NCI-H510A (cell line): ENCODE data around the gene KCNJ16.

Experiments
- DNase-seq: peaks from one replicate; lab custom pipeline; 2025; lab: John Stamatoyannopoulos, UW

Gene KCNJ16

DNA sequence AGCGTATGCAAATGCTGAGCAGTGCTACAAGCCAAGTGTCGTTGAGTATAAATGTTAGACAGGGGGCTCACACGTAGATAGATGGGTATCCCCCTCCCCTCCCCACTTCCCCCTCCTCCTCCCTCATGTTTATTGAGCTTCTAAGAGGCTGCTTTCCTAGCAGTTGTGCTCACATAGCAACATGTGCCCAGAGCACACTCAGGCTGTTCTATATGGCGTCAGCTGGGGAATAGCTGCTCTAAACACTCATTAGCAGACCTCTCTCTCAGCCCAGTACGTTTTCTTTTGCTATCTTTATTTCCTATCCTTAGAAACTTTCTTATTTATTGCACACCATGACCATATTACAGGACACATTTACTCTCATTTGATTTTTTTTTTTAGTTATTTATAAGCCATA lies 96.1 kb downstream of the KCNJ16 start:
- peak; percentile 38 for DNase-seq

- DNase-seq, result no peak
Measured at GRCh38 chr17:70172449-70172848, 97.4 kb downstream of the KCNJ16 start.

DNA sequence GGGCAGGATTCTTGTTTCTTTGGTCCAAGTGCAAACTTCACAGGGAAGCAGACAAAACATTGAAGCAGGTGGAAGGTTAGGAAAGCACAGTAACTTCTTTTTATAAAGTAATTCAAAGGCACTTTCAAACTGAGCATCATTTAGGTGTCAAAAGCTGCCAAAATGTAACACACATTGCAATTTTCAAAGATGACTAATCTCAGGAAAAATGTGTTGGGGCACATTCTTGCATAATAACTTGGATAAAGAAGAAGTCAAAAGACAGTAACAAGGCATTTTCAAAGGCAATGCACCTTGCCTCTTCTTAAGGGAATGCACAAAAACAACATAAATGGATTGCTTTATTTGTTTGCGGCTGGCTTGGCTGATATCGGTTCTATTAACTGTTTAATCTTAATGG lies 97.9 kb downstream of the KCNJ16 start:
- no peak for DNase-seq

- no peak for DNase-seq
Measured at GRCh38 chr17:70173681-70174080, 98.7 kb downstream of the KCNJ16 start.

- peak; percentile 8 for DNase-seq
Measured at GRCh38 chr17:70181376-70181775, 106.4 kb downstream of the KCNJ16 start.

DNA sequence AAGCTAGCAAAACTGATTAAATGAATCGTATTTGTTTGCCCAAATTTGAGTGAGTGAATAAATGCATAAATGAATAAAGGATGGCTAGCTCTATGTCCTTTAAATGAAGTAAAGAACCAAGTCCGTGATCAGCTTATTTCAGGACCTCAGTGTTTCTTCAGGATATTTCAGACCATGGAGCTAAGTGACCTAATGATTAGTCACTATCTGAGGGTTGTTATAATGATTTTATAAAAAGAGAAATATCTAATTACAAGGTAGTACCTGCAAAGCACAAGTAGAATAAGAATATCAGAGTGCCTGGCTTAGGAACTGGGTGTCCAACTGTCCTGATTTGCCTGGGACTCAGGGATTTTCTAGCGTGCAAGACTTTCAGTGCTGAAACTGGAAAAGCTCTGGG lies 106.8 kb downstream of the KCNJ16 start:
- no peak for DNase-seq

- DNase-seq, result no peak
Measured at GRCh38 chr17:70183508-70183907, 108.5 kb downstream of the KCNJ16 start.

- no peak for DNase-seq
Measured at GRCh38 chr17:70184207-70184606, 109.2 kb downstream of the KCNJ16 start.

GRCh38 chr17:70184770-70185169 lies 109.7 kb downstream of the KCNJ16 start:
- DNase-seq, result no peak
